Testis (tissue), 3 donors: ENCODE measurements around the gene GPC4. TPM values are rescaled to one million over a fixed set of nuclear protein-coding genes. Genes with fewer than 3 reads are reported as not detected.

Experiments
- DNase-seq: peaks from one replicate; pipeline ENCODE4 v3.0.0-alpha.2; 2019
- H3K27ac ChIP-seq, 2 donors: fragments of 200-600 bp; sonication (generic); one replicate each; pipeline ENCODE4 v1.5.1; 2019
- H3K27me3 ChIP-seq: fragments of 200-600 bp; sonication (generic); one replicate; pipeline ENCODE4 v1.5.1; 2019
- H3K36me3 ChIP-seq: fragments of 200-600 bp; sonication (generic); one replicate; pipeline ENCODE4 v1.5.1; 2017; ENCODE audit warnings: low read depth; ENCODE audit errors: missing control alignments
- H3K4me1 ChIP-seq: fragments of 200-600 bp; sonication (generic); one replicate; pipeline ENCODE4 v1.5.1; 2019
- H3K4me3 ChIP-seq, 2 donors: fragments of 200-600 bp; sonication (generic); one replicate each; pipeline ENCODE4 v1.5.1; 2017 to 2019
- H3K9me3 ChIP-seq: fragments of 200-600 bp; sonication (generic); one replicate; pipeline ENCODE4 v1.5.1; 2017
- POLR2A ChIP-seq: fragments of 450-650 bp; IDR thresholded peaks from one replicate; pipeline ENCODE4 v1.6.1; 2017; ENCODE audit warnings: antibody characterized with exemption, mild to moderate bottlenecking, moderate library complexity
- WGBS, 2 donors: methylation state at CpG; one replicate each; pipeline ENCODE4 v1.1.5; 2018; 5-methylcytosine and 5-hydroxymethylcytosine counted together
- intact Hi-C: fragments of 100-400 bp; cut with DNase I; formaldehyde crosslinking; loops from one replicate; pipeline ENCODE4 v1.15.1; 2023; ENCODE audit warnings: low total_unique reads
- polyA plus RNA-seq: library from polyadenylated mRNA; stranded (reverse); fragments of 350-450 nt; fragmentation: Illumina TruSeq; extraction: RNeasy Lipid Tissue Mini Kit (QIAGEN cat#74804); gene quantifications from one replicate; pipeline ENCODE4 v1.2.3, GENCODE V29; 2014; ENCODE audit warnings: low read depth, low replicate concordance; ENCODE audit not compliant: insufficient read depth
- total RNA-seq, 2 donors: library from RNA; depleted of rRNA; stranded (reverse); fragments of >200 nt; gene quantifications; one replicate each; pipeline ENCODE4 v1.2.3, GENCODE V29; 2016
- TF ChIP-seq, protein P1 (sequence below), 3 experiments: fragments of 450-650 bp in 2 of 3; fragments of 200-600 bp in 1 of 3; sonication (generic) in 1 of 3; IDR thresholded peaks; one replicate each; pipeline ENCODE4 v1.5.1; 2016 to 2019; ENCODE audit warnings: antibody characterized with exemption in 3 of 3, mild to moderate bottlenecking in 2 of 3, moderate library complexity in 1 of 3

Gene GPC4
- total and polyA plus RNA-seq, 3 donors from 2014 or later: 13.8 to 17.8 (median 15.9) TPM

DNA sequence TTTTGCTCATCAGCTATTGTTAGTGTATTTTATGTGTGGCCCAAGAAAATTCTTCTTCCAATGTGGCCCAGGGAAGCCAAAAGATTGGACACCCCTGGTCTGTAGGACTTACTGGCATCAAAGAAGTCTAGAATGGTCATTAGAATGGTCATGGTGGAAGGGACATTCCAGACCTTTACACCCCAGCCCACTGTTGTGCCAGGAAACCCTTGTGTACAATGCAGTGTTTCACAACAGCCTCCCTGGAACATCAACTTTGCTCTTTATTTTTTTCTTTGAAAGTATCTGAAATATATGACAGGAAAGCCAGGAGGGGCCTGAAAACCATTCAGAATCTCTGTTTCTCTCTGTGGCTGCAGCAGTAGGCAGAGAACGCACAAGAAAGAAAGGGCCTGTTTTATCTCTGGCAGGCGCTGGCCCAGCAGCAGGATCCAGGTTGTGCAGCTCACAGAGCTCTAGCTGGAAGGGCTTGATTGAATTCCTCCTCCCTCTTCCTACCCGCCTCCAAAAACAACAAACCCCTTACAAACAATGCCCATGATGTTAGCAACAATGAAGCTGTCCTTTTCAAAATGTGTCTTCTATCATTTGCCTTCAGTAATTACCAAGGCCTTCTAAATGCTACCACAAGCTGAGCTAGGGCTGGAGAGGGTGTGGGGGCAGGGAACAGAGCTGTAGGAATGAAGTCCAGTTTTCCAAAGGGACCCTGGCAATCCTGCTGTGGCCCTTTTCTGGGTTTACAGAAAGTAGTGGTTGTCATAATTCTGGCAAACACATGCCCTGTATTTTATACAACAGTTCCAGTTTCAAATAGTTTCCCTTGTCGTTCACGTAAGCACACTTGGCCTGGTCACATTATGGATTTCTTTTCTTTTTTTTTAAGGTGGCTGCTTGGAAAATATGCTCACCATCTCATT, 164.8 kb downstream of the GPC4 start:
- H3K36me3 ChIP-seq: no peaks in the 10 kb centered on the region
- no peak overlapping the region for H3K4me3 ChIP-seq
- 45 to 58% methylated on average over 5 of the region's 5 CpGs for WGBS, 2 donors
- no peaks in the 10 kb centered on the region for H3K9me3 ChIP-seq
- H3K27ac ChIP-seq: no peak overlapping the region
- no peak for DNase-seq
- intact Hi-C loops: no loop called here
- H3K4me1 ChIP-seq: no peaks in the 10 kb centered on the region
- no peaks in the 10 kb centered on the region for H3K27me3 ChIP-seq
- no peak for TF ChIP-seq POLR2A
- TF ChIP-seq, protein P1, sequence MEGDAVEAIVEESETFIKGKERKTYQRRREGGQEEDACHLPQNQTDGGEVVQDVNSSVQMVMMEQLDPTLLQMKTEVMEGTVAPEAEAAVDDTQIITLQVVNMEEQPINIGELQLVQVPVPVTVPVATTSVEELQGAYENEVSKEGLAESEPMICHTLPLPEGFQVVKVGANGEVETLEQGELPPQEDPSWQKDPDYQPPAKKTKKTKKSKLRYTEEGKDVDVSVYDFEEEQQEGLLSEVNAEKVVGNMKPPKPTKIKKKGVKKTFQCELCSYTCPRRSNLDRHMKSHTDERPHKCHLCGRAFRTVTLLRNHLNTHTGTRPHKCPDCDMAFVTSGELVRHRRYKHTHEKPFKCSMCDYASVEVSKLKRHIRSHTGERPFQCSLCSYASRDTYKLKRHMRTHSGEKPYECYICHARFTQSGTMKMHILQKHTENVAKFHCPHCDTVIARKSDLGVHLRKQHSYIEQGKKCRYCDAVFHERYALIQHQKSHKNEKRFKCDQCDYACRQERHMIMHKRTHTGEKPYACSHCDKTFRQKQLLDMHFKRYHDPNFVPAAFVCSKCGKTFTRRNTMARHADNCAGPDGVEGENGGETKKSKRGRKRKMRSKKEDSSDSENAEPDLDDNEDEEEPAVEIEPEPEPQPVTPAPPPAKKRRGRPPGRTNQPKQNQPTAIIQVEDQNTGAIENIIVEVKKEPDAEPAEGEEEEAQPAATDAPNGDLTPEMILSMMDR (IDR thresholded peaks at IDR 0.05): no peak

Other genes with a start within 250 kb of the GPC4 start
- 10 to 100 TPM in 1 of 2 donors, 1 to 10 TPM in 1; 8.1 to 10.9 TPM for gene TFDP3, start 197.1 kb downstream of the GPC4 start, total RNA-seq
- 8.5 TPM for gene TFDP3, start 197.1 kb downstream of the GPC4 start, polyA plus RNA-seq